ENCODE measurements around the gene SCNN1G.

Gene SCNN1G

DNA sequence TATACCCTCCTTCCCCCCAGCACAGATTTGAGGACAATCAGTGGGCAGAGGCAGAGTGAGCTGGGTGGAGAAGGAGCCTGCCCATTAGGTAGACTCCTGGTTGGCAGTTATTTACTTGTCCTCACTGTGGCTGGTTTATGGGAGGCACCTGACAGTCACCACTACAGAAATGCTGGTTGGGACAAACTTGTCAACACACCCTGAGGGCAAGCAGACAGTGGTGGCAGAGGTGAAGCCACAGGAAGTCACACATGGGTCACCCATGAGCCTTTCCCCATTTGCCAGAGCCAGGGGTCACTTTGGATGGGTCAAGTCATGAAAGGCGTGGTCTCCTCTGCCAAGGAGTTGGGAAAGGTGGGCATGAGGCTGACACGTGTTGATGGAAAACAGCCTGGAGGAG is 6.4 kb downstream of the SCNN1G start:
- TF ChIP-seq, protein P1, sequence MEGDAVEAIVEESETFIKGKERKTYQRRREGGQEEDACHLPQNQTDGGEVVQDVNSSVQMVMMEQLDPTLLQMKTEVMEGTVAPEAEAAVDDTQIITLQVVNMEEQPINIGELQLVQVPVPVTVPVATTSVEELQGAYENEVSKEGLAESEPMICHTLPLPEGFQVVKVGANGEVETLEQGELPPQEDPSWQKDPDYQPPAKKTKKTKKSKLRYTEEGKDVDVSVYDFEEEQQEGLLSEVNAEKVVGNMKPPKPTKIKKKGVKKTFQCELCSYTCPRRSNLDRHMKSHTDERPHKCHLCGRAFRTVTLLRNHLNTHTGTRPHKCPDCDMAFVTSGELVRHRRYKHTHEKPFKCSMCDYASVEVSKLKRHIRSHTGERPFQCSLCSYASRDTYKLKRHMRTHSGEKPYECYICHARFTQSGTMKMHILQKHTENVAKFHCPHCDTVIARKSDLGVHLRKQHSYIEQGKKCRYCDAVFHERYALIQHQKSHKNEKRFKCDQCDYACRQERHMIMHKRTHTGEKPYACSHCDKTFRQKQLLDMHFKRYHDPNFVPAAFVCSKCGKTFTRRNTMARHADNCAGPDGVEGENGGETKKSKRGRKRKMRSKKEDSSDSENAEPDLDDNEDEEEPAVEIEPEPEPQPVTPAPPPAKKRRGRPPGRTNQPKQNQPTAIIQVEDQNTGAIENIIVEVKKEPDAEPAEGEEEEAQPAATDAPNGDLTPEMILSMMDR (IDR thresholded peaks at IDR 0.05; ENCODE audit: control insufficient read depth, insufficient read depth, low read depth, low read length, missing control alignments): no peak
- no peak for DNase-seq (ENCODE audit: low read depth)
- no peak overlapping the region for H3K4me3 ChIP-seq (ENCODE audit: control insufficient read depth, low read depth, low read length)

DNA sequence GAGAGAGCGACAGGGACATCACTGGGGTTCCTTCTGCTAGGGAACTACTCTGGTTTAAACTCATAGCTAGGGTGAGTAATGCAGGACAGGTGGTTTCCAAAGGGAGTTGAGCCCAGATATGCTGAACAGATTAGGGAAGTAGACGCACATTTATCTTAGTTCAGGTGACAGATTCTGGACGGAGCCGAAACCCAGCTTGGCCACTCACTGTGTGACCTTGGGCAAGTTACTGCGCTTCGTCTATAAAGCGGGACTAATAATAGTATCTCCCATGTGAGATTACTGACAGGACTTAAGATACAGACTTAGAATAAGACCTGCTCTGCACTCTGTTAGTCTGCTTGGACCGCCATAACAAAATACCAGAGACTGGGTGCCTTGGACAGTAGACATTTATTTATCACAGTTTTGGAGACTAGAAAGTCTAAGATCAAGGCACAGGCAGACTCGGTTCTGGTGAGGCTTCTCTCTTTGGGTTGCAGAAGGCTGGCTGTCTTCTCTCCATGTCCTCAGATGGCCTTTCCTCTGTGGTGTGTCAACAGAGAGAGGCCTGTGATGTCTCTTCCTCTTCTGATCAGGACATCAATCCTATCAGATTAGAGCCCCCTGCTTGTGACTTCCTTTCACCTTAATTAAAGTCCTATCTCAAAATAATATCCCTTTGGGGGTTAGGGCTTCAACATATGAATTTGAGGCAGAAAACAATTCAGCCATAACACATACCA is 12.1 kb downstream of the SCNN1G start:
- TF ChIP-seq, protein P1 (IDR thresholded peaks at IDR 0.05; ENCODE audit: control insufficient read depth, insufficient read depth, low read depth, low read length, missing control alignments): no peak
- H3K4me3 ChIP-seq (ENCODE audit: control insufficient read depth, low read depth, low read length): no peak overlapping the region

DNA sequence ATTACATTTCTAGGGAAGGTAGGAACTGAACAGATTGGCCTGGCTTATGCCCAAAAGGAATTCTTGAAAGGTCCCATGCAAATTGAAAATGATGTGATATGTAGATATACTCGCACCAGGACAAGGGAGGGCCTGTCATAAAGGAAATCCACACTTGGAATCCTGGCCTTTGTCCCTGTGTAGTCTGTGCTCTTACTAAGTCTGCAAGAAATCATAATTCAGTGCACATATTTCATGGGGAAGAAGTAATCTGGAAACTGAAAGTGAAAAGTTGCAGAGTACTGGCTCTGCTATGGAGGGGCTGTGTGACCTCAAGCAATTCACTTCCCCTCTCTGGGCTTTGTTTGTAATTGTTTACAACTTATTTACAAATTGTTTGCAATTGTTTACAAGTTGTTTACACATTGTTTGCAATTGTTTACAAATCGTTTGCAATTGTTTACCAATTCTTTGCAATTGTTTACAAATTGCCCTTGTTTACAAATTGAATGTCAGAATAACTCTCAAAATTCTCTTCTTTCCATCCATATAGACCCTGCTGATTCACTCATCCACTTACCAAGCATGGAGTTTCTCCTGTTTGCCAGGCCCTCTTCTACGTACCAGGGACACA is 12.9 kb downstream of the SCNN1G start:
- DNase-seq (ENCODE audit: low read depth): no peak
- TF ChIP-seq, protein P1 (IDR thresholded peaks at IDR 0.05; ENCODE audit: control insufficient read depth, insufficient read depth, low read depth, low read length, missing control alignments): no peak
- H3K4me3 ChIP-seq (ENCODE audit: control insufficient read depth, low read depth, low read length): no peak overlapping the region

More for the DNA sequence above, 12.1 kb downstream of the SCNN1G start:
- no peak for DNase-seq (ENCODE audit: low read depth)

DNA sequence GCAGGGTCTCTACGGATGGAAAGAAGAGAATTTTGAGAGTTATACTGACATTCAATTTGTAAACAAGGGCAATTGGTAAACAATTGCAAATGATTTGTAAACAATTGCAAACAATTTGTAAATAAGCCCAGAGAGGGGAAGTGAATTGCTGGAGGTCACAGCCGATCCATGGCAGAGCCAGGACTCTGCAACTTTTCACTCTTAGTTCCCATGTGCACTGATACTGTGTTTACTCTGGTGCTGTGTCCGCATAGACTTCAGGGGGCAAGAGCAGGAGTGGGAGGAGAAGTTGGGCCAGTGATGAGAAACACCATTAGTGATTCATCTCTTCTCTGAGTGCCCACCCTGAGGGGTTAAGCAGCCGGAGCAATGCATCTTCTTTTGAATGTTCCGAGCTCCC is 14.0 kb downstream of the SCNN1G start:
- TF ChIP-seq, protein P1 (IDR thresholded peaks at IDR 0.05; ENCODE audit: control insufficient read depth, insufficient read depth, low read depth, low read length, missing control alignments): no peak
- H3K4me3 ChIP-seq (ENCODE audit: control insufficient read depth, low read depth, low read length): no peak overlapping the region
- no peak for DNase-seq (ENCODE audit: low read depth)

DNA sequence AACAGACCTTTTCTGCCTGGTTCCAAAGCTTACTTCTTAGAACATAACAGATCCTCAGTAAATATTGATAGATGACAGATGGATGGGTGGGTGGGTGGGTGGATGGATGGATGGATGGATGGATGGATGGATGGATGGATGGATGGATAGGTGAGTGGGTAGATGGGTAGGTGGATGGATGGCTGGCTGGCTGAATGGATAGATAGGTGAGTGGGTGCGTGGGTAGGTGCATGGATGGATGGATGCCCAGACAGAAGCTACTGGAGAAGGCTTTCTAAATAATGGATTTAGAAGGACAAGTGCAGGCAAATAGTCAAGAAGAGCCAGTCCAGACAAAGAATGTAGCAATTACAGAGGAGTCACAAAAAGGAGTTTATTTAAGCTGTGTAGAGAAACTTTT is 19.6 kb downstream of the SCNN1G start:
- DNase-seq (ENCODE audit: low read depth): no peak
- H3K4me3 ChIP-seq (ENCODE audit: control insufficient read depth, low read depth, low read length): no peak overlapping the region
- TF ChIP-seq, protein P1 (IDR thresholded peaks at IDR 0.05; ENCODE audit: control insufficient read depth, insufficient read depth, low read depth, low read length, missing control alignments): no peak

DNA sequence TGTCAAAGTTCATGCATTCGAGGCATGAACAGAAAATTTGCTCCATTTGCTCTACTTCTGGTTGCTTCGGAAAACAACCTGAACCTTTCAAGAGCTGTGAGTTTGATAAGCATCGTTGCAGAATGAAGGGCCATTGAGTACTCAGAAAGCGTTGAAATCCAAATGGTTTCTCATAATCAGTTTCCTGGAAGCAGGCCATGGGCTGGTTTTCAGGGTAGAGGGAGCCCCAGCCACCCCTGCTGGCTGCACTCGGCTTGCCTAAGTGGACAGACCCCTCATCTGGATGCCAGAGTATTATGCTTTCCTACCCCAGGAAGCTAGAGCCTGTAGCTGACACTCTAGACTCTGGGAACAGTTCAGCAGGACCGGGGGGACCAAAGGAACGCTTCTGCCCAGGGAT is 24.4 kb downstream of the SCNN1G start:
- no peak for DNase-seq (ENCODE audit: low read depth)
- TF ChIP-seq, protein P1 (IDR thresholded peaks at IDR 0.05; ENCODE audit: control insufficient read depth, insufficient read depth, low read depth, low read length, missing control alignments): no peak

More for the DNA sequence above, 24.4 kb downstream of the SCNN1G start:
- no peak overlapping the region for H3K4me3 ChIP-seq (ENCODE audit: control insufficient read depth, low read depth, low read length)
